Thyroid gland (tissue), 4 donors: ENCODE results near the gene NCAPH2.

Experiments used
- POLR2A ChIP-seq, 2 donors: fragments of 450-650 bp; IDR thresholded peaks; one replicate each; pipeline ENCODE4 v1.6.1; 2017; ENCODE audit warnings: antibody characterized with exemption in 2 of 2, mild to moderate bottlenecking in 2 of 2, moderate library complexity in 1 of 2
- TF ChIP-seq, protein P1 (sequence below), 6 experiments: fragments of 200-600 bp in 3 of 6; fragments of 450-650 bp in 3 of 6; sonication (generic) in 3 of 6; IDR thresholded peaks; one replicate each; pipeline ENCODE4 v1.5.1; 2016 to 2019; ENCODE audit warnings: antibody characterized with exemption in 6 of 6, mild to moderate bottlenecking in 2 of 6, inconsistent platforms in 1 of 6, moderate library complexity in 1 of 6

- TF ChIP-seq, protein P1, sequence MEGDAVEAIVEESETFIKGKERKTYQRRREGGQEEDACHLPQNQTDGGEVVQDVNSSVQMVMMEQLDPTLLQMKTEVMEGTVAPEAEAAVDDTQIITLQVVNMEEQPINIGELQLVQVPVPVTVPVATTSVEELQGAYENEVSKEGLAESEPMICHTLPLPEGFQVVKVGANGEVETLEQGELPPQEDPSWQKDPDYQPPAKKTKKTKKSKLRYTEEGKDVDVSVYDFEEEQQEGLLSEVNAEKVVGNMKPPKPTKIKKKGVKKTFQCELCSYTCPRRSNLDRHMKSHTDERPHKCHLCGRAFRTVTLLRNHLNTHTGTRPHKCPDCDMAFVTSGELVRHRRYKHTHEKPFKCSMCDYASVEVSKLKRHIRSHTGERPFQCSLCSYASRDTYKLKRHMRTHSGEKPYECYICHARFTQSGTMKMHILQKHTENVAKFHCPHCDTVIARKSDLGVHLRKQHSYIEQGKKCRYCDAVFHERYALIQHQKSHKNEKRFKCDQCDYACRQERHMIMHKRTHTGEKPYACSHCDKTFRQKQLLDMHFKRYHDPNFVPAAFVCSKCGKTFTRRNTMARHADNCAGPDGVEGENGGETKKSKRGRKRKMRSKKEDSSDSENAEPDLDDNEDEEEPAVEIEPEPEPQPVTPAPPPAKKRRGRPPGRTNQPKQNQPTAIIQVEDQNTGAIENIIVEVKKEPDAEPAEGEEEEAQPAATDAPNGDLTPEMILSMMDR (IDR thresholded peaks at IDR 0.05) = no peak
- TF ChIP-seq POLR2A (IDR thresholded peaks at IDR 0.05) = no peak
Measured at GRCh38 chr22:50522208-50522805, 14.3 kb downstream of the NCAPH2 start.
